ENCODE data around the gene PPP1R1B. TPM values are rescaled to one million over a fixed set of nuclear protein-coding genes. Genes with fewer than 3 reads are reported as not detected.

The PPP1R1B gene
- total RNA-seq, 2 experiments from 2014 or later: not detected

DNA sequence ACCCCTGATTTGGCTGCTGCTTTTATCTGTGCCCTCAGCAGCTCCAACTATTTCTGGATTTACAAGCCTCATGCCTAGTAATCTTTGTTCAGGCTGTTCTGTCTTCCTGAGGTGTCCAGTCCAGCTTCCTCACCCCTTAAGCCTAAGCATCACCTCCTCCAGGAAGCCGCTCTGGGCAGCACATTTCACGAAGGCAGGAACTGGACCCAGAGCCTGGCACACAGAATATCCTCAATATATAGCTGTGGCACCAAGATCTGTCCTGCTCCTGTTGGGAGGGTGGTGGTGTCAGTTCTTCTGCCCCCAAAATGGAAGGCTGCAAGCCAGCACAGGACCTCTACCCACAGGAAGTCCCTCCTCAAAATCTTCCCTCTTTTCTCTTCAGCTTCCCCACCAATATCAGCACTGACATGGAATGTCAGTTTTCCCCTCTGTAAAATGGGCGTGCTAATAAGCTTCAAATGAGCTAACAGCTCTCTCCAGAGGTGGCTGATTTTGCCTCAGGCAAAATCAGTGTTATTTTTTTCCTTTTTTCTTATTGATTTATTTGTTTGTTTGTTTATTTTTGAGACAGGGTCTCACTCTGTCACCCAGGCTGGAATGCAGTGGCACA lies 12.1 kb upstream of the PPP1R1B start:
- ChIA-PET CTCF (interaction anchor here (1.0 to 4.5 kb wide), 4 partner anchors 8 to 40 kb away, joined by 3 to 33 read pairs (median 4); no protein-coding TSS in a partner anchor), POLR2A (interaction anchor here (1.4 kb wide), 1 partner anchor 9 kb away, joined by 3 read pairs; no protein-coding TSS in a partner anchor)
- no peaks in the 10 kb centered on the region for H3K9me3 Mint-ChIP-seq
- DNase-seq (no peak), ATAC-seq (no peak)
- H3K4me1 Mint-ChIP-seq (ENCODE audit: low read depth): no peaks in the 10 kb centered on the region
- H3K27me3 Mint-ChIP-seq: peaks cover 13% of the 10 kb centered on the region
- H3K27ac Mint-ChIP-seq: no peak overlapping the region
- no peak overlapping the region for H3K4me3 Mint-ChIP-seq
- no peaks in the 10 kb centered on the region for H3K36me3 Mint-ChIP-seq (ENCODE audit: low read depth)
- TF ChIP-seq, protein P1, sequence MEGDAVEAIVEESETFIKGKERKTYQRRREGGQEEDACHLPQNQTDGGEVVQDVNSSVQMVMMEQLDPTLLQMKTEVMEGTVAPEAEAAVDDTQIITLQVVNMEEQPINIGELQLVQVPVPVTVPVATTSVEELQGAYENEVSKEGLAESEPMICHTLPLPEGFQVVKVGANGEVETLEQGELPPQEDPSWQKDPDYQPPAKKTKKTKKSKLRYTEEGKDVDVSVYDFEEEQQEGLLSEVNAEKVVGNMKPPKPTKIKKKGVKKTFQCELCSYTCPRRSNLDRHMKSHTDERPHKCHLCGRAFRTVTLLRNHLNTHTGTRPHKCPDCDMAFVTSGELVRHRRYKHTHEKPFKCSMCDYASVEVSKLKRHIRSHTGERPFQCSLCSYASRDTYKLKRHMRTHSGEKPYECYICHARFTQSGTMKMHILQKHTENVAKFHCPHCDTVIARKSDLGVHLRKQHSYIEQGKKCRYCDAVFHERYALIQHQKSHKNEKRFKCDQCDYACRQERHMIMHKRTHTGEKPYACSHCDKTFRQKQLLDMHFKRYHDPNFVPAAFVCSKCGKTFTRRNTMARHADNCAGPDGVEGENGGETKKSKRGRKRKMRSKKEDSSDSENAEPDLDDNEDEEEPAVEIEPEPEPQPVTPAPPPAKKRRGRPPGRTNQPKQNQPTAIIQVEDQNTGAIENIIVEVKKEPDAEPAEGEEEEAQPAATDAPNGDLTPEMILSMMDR (IDR thresholded peaks at IDR 0.05): no peak
- intact Hi-C loops (cut with micrococcal nuclease): no loop called here

DNA sequence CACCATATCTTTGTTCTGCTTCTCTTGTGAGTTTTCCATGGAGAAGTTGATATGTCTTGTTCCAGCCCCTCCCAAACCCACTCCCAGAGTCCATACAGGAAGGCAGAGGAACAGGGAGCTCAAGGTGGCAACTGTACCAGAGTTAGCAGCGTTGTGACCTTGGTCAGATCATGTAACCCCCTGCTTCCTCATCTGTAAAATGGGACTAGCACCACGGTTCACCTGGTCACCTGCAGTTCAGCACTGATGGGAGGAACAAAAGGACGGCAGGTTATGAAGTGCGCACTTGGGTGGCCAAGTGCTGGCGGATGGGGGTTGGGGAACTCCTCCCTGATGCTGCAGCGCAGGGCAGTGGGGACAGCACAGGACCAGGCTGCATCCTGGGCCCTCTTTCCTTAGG lies 11.3 kb upstream of the PPP1R1B start:
- no peak for ATAC-seq
- ChIA-PET POLR2A (interaction anchor here (1.4 kb wide), 1 partner anchor 10 kb away, joined by 3 read pairs; no protein-coding TSS in a partner anchor), CTCF (interaction anchor here (1.0 to 4.5 kb wide), 3 partner anchors 7 to 39 kb away, joined by 3 to 33 read pairs (median 4); no protein-coding TSS in a partner anchor)
- intact Hi-C loops (cut with micrococcal nuclease): no loop called here
- H3K4me1 Mint-ChIP-seq (ENCODE audit: low read depth): no peaks in the 10 kb centered on the region
- TF ChIP-seq, protein P1 (IDR thresholded peaks at IDR 0.05): no peak
- H3K36me3 Mint-ChIP-seq (ENCODE audit: low read depth): no peaks in the 10 kb centered on the region
- H3K9me3 Mint-ChIP-seq: no peaks in the 10 kb centered on the region
- no peak overlapping the region for H3K27ac Mint-ChIP-seq
- H3K4me3 Mint-ChIP-seq: no peak overlapping the region
- DNase-seq: no peak
- H3K27me3 Mint-ChIP-seq: peaks cover 11% of the 10 kb centered on the region

DNA sequence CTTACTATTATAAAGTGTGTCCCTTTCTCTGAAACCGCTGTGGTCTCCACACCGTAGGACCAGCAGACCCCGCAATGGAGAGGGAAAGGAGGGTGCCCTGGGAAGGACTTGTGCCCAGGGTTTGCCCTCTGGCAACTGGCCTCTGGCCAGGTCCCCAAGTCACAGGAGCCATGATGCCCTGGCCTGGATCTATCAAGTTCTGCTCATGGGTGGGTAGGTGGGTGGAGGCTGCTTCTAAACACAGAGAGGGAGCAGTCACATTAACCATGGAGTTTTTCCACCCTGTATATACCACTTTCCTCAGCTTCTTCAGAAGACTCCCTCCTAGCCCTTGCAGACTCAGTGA lies 9.7 kb upstream of the PPP1R1B start:
- intact Hi-C loops (cut with micrococcal nuclease): no loop called here
- POLR2A ChIA-PET: interaction anchor here (0.5 to 1.2 kb wide), 6 partner anchors 10 to 429 kb away, joined by 3 to 4 read pairs (median 3); partner anchors contain the start of gene NEUROD2
- Mint-ChIP-seq H3K27me3 (peaks cover 9% of the 10 kb centered on the region), H3K36me3 (ENCODE audit: low read depth) (no peaks in the 10 kb centered on the region), H3K4me1 (ENCODE audit: low read depth) (peaks cover 3% of the 10 kb centered on the region), H3K27ac (no peak overlapping the region), H3K9me3 (no peaks in the 10 kb centered on the region), H3K4me3 (peak overlapping the region; percentile 62)
- CTCF ChIA-PET: interaction anchor here (0.9 to 10.5 kb wide), 5 partner anchors 8 to 138 kb away, joined by 3 to 161 read pairs (median 3); partner anchors contain the start of gene PNMT
- TF ChIP-seq, protein P1 (IDR thresholded peaks at IDR 0.05): no peak
- ATAC-seq (no peak), DNase-seq (no peak)

GRCh38 chr17:39617446-39618245 lies 9.1 kb upstream of the PPP1R1B start:
- intact Hi-C loops (cut with micrococcal nuclease): no loop called here
- peak; percentile 24 for ATAC-seq
- Mint-ChIP-seq H3K4me1 (ENCODE audit: low read depth) (peaks cover 7% of the 10 kb centered on the region), H3K36me3 (ENCODE audit: low read depth) (no peaks in the 10 kb centered on the region), H3K27ac (peak overlapping the region; percentile 34), H3K4me3 (peak overlapping the region; percentile 66), H3K27me3 (peaks cover 9% of the 10 kb centered on the region), H3K9me3 (no peaks in the 10 kb centered on the region)
- ChIA-PET CTCF (interaction anchor here (1.2 to 10.5 kb wide), 5 partner anchors 16 to 69 kb away, joined by 3 to 224 read pairs (median 109); partner anchors contain the start of genes PNMT and STARD3), POLR2A (interaction anchor here (0.5 to 1.5 kb wide), 8 partner anchors 10 to 429 kb away, joined by 3 to 5 read pairs (median 3); partner anchors contain the start of genes NEUROD2 and PSMD3)
- DNase-seq: peak; percentile 59
- TF ChIP-seq, protein P1 (IDR thresholded peaks at IDR 0.05): no peak

Measured in activated CD8-positive, alpha-beta T cell treated with anti-CD3 and anti-CD28 coated beads for 36 hours (primary cell).